NCI-H524 treated with DMSO at 0.1 percent for 48 hours (cell line): ENCODE results near the gene NEGR1.

ENCODE experiments used
- DNase-seq: peaks from one replicate; lab custom pipeline; 2025; lab: John Stamatoyannopoulos, UW

The NEGR1 gene

GRCh38 chr1:72230746-72231145, 51.6 kb downstream of the NEGR1 start:
- DNase-seq: no peak

GRCh38 chr1:72229893-72230292, 52.4 kb downstream of the NEGR1 start:
- DNase-seq: no peak

- no peak for DNase-seq
These were observed 54.7 kb downstream of the NEGR1 start for GRCh38 chr1:72227667-72228066.

GRCh38 chr1:72224506-72224905, 57.8 kb downstream of the NEGR1 start:
- no peak for DNase-seq

GRCh38 chr1:72221811-72222210, 60.5 kb downstream of the NEGR1 start:
- DNase-seq: no peak

- DNase-seq: no peak
These were observed 64.1 kb downstream of the NEGR1 start for GRCh38 chr1:72218141-72218739.

GRCh38 chr1:72207059-72207458, 75.3 kb downstream of the NEGR1 start:
- no peak for DNase-seq

- no peak for DNase-seq
These were observed 79.6 kb downstream of the NEGR1 start for GRCh38 chr1:72202761-72203160.

GRCh38 chr1:72197786-72198185, 84.6 kb downstream of the NEGR1 start:
- no peak for DNase-seq

- DNase-seq: no peak
These were observed 95.5 kb downstream of the NEGR1 start for GRCh38 chr1:72186733-72187307.

GRCh38 chr1:72184099-72184701, 98.1 kb downstream of the NEGR1 start:
- no peak for DNase-seq

GRCh38 chr1:72182859-72183258, 99.5 kb downstream of the NEGR1 start:
- DNase-seq: no peak

GRCh38 chr1:72178266-72178665, 104.1 kb downstream of the NEGR1 start:
- DNase-seq: no peak

GRCh38 chr1:72177711-72178110, 104.6 kb downstream of the NEGR1 start:
- no peak for DNase-seq

- no peak for DNase-seq
These were observed 112.1 kb downstream of the NEGR1 start for GRCh38 chr1:72170246-72170645.

- no peak for DNase-seq
These were observed 115.9 kb downstream of the NEGR1 start for GRCh38 chr1:72166426-72166825.

GRCh38 chr1:72150508-72150907, 131.8 kb downstream of the NEGR1 start:
- no peak for DNase-seq

- DNase-seq: no peak
These were observed 140.5 kb downstream of the NEGR1 start for GRCh38 chr1:72141875-72142274.

- DNase-seq: no peak
These were observed 142.1 kb downstream of the NEGR1 start for GRCh38 chr1:72140222-72140621.

- no peak for DNase-seq
These were observed 144.7 kb downstream of the NEGR1 start for GRCh38 chr1:72137656-72138055.

- no peak for DNase-seq
These were observed 152.5 kb downstream of the NEGR1 start for GRCh38 chr1:72129869-72130268.

GRCh38 chr1:72122099-72122880, 160.0 kb downstream of the NEGR1 start:
- no peak for DNase-seq

- no peak for DNase-seq
These were observed 162.8 kb downstream of the NEGR1 start for GRCh38 chr1:72119491-72119890.
